DMS 273 (cell line): Measurements from ENCODE around the gene C1orf159.

ENCODE experiments used
- DNase-seq: peaks from one replicate; lab custom pipeline; 2025; ENCODE audit not compliant: unreplicated experiment; lab: John Stamatoyannopoulos, UW

The C1orf159 gene

GRCh38 chr1:1054971-1055370, 60.9 kb downstream of the C1orf159 start:
- DNase-seq, result no peak

GRCh38 chr1:1054099-1054700, 61.7 kb downstream of the C1orf159 start:
- DNase-seq, result no peak

- DNase-seq, result no peak
Observed at GRCh38 chr1:1053682-1054081, 62.2 kb downstream of the C1orf159 start.

GRCh38 chr1:1053022-1053421, 62.9 kb downstream of the C1orf159 start:
- DNase-seq, result no peak

GRCh38 chr1:1052003-1052840, 63.7 kb downstream of the C1orf159 start:
- DNase-seq, result no peak

GRCh38 chr1:1051127-1051810, 64.6 kb downstream of the C1orf159 start:
- no peak for DNase-seq

- no peak for DNase-seq
Observed at GRCh38 chr1:1050577-1051052, 65.3 kb downstream of the C1orf159 start.

GRCh38 chr1:1049318-1050165, 66.3 kb downstream of the C1orf159 start:
- no peak for DNase-seq

- DNase-seq, result no peak
Observed at GRCh38 chr1:1048765-1049164, 67.1 kb downstream of the C1orf159 start.

- DNase-seq, result no peak
Observed at GRCh38 chr1:1047963-1048362, 67.9 kb downstream of the C1orf159 start.

GRCh38 chr1:1047407-1047806, 68.5 kb downstream of the C1orf159 start:
- DNase-seq, result no peak

- DNase-seq, result no peak
Observed at GRCh38 chr1:1046767-1047166, 69.1 kb downstream of the C1orf159 start.

GRCh38 chr1:1046243-1046642, 69.6 kb downstream of the C1orf159 start:
- DNase-seq, result no peak

- no peak for DNase-seq
Observed at GRCh38 chr1:1045129-1045528, 70.8 kb downstream of the C1orf159 start.

- DNase-seq, result no peak
Observed at GRCh38 chr1:1044455-1045078, 71.3 kb downstream of the C1orf159 start.

GRCh38 chr1:1043921-1044320, 72.0 kb downstream of the C1orf159 start:
- no peak for DNase-seq

- no peak for DNase-seq
Observed at GRCh38 chr1:1043411-1043810, 72.5 kb downstream of the C1orf159 start.

- DNase-seq, result no peak
Observed at GRCh38 chr1:1042835-1043234, 73.1 kb downstream of the C1orf159 start.

GRCh38 chr1:1041873-1042272, 74.0 kb downstream of the C1orf159 start:
- no peak for DNase-seq

GRCh38 chr1:1041092-1041523, 74.8 kb downstream of the C1orf159 start:
- DNase-seq, result no peak
